ENCODE data around the gene CD44.
"Not testable (repeated sequence)": the region's sequence is repeated elsewhere in the genome, so short reads cannot be mapped to it uniquely, and the experiment has no call there.

CD44 gene

DNA sequence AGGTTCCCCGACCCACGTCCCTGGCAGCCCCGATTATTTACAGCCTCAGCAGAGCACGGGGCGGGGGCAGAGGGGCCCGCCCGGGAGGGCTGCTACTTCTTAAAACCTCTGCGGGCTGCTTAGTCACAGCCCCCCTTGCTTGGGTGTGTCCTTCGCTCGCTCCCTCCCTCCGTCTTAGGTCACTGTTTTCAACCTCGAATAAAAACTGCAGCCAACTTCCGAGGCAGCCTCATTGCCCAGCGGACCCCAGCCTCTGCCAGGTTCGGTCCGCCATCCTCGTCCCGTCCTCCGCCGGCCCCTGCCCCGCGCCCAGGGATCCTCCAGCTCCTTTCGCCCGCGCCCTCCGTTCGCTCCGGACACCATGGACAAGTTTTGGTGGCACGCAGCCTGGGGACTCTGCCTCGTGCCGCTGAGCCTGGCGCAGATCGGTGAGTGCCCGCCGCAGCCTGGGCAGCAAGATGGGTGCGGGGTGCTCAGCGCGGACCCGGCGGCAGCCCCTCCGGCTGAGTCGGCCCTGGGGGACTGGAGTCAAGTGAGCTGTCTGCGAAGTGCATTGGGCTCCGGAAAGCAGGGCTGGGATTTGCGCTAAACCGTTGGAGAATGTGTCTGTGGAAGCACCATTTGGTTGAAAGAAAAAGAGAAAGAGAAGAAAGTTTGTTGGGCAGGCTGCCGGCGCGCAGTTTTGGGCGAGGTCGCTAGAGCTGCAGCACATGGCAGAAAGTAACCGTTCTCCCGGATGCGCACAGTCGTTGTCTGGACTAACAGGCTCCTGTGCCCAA is at the start of gene CD44:
Gene CD44 (plus strand): TSS at position 229 of the 779 bp plus-strand sequence. CDS start 133 bp downstream, at position 362.
- Histone ChIP-seq H3K4me3 (ENCODE audit: low read length) (peak within 1 kb of the TSS; percentile 71), H3K27ac (ENCODE audit: low read depth, low read length) (peak within 1 kb of the TSS; percentile 97), H3K4me1 (ENCODE audit: control insufficient read depth, insufficient read depth, low read length) (peaks cover 17% of the 10 kb centered on the region), H3K9ac (ENCODE audit: low read length) (peak within 1 kb of the TSS; percentile 89), H3K27me3 (ENCODE audit: control insufficient read depth, insufficient read depth, low read length) (no peaks in the 10 kb centered on the region), H3K36me3 (ENCODE audit: control insufficient read depth, insufficient read depth, low read length) (no peaks in the 10 kb centered on the region)

DNA sequence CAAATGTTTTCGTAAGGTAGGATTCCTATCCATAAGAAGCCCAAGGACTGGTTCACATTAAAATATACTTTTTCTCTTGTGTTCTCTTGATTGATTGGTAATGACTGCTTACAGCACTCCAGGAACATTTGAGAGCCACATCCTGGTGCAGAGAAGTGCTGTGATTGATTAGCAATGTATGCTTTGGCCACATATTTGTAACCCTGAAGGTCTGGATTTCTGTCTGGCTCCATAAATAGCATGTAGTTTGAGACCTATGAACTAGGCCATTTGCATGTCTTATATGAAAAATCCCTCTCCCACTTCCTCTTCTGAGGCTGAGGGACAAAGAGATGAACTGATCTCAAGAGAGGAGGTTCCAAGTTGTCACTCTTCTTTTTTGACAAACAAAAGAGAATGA is 49.3 kb upstream of the CD44 start:
- H3K27me3 ChIP-seq (ENCODE audit: control insufficient read depth, insufficient read depth, low read length), result no peaks in the 10 kb centered on the region
- no peaks in the 10 kb centered on the region for H3K36me3 ChIP-seq (ENCODE audit: control insufficient read depth, insufficient read depth, low read length)
- H3K9ac ChIP-seq (ENCODE audit: low read length), result no peak overlapping the region
- no peak overlapping the region for H3K27ac ChIP-seq (ENCODE audit: low read depth, low read length)
- H3K4me1 ChIP-seq (ENCODE audit: control insufficient read depth, insufficient read depth, low read length), result peaks cover 8% of the 10 kb centered on the region
- H3K4me3 ChIP-seq (ENCODE audit: low read length), result no peak overlapping the region

DNA sequence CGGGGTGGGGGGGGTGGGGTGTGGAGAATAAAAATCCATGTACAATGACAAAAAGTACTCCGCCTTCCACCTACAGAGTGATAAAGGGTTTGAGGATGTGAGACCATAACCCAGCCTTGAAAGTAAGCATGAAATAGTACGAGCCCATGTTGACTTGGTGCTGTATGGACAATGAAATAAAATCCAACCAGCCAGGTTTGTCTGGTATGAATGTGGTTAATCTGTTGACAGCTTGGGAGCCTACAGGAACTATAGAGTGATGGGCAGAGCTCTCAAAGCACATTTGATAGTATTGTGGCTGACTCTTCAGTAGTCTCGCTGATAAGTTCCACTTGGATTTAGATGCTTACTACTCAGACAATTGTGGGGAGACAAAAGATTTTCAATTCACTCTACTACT is 48.8 kb upstream of the CD44 start:
- Histone ChIP-seq H3K27ac (ENCODE audit: low read depth, low read length) (no peak overlapping the region), H3K36me3 (ENCODE audit: control insufficient read depth, insufficient read depth, low read length) (no peaks in the 10 kb centered on the region), H3K27me3 (ENCODE audit: control insufficient read depth, insufficient read depth, low read length) (no peaks in the 10 kb centered on the region), H3K9ac (ENCODE audit: low read length) (no peak overlapping the region), H3K4me3 (ENCODE audit: low read length) (no peak overlapping the region), H3K4me1 (ENCODE audit: control insufficient read depth, insufficient read depth, low read length) (peaks cover 5% of the 10 kb centered on the region)

DNA sequence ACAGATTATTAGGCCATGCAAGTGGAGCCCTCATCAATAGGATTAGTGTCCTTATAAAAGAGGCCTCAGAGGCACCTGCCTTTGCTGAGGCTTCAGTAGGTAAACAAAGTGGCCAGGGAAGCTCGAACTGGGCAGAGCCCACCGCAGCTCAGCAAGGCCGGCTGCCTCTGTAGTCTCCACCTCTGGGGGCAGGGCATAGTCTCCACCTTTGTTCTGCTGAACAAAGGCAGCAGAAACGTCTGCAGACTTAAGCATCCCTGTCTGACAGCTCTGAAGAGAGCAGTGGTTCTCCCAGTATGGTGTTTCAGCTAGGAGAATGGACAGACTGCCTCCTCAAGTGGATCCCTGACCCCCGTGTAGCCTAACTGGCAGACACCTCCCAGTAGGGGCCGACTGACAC is 48.0 kb upstream of the CD44 start:
- not testable (repeated sequence) for H3K4me1 ChIP-seq (ENCODE audit: control insufficient read depth, insufficient read depth, low read length); H3K27me3 ChIP-seq (ENCODE audit: control insufficient read depth, insufficient read depth, low read length); H3K4me3 ChIP-seq (ENCODE audit: low read length); H3K36me3 ChIP-seq (ENCODE audit: control insufficient read depth, insufficient read depth, low read length); H3K27ac ChIP-seq (ENCODE audit: low read depth, low read length); H3K9ac ChIP-seq (ENCODE audit: low read length)

DNA sequence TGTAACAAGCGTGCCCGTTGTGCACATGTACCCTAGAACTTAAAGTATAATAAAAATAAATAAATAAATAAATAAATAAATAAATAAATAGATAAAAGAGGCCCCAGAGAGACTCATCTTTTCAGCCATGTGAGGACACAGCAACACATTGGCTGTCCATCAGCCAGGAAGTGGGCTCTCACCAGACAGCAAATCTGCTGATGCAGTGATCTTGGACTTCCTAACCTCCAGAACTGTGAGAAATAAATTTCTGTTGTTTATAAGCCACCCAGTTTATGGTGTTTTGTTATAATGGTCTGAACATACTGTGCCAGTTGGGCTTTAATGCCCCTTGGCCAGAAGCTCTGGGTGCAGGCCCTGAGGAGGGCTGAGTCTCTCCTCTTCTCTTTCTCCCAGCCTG is 42.2 kb upstream of the CD44 start:
- no peak overlapping the region for H3K4me3 ChIP-seq (ENCODE audit: low read length)
- H3K9ac ChIP-seq (ENCODE audit: low read length), result no peak overlapping the region
- no peak overlapping the region for H3K27ac ChIP-seq (ENCODE audit: low read depth, low read length)
- H3K27me3 ChIP-seq (ENCODE audit: control insufficient read depth, insufficient read depth, low read length), result no peaks in the 10 kb centered on the region
- peaks cover 19% of the 10 kb centered on the region for H3K4me1 ChIP-seq (ENCODE audit: control insufficient read depth, insufficient read depth, low read length)
- no peaks in the 10 kb centered on the region for H3K36me3 ChIP-seq (ENCODE audit: control insufficient read depth, insufficient read depth, low read length)

DNA sequence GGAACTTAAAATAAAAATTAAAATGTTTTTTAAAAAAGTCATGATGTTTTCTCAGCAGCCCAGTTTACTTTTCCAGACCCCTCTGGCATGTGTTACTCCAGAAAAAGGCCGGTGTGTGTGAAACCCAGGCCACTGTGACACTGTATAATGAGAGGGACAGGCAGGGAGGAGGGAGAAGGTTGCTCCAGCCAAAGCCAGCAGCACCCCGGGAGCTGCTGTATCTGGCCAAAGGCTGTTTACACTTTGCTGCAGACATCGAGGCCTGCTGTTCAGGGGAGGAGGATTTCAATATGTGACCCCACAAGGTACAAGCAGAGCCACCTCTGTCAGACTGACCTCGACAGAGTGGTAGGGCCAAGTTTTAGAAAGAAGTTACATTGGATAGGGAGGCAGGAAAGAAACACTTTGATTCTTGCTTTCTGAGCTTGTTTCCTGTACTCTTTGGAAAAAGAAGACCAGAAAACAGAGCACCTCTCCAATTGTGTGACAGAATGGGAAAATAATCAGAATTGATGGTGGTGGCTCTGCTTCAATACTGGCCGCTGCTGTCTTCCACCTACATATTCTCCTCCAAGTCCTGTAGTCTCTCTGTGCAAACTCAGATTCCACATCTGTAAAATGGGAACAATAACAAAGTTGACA is 41.0 kb upstream of the CD44 start:
- Histone ChIP-seq H3K4me3 (ENCODE audit: low read length) (no peak overlapping the region), H3K9ac (ENCODE audit: low read length) (no peak overlapping the region), H3K27ac (ENCODE audit: low read depth, low read length) (no peak overlapping the region), H3K27me3 (ENCODE audit: control insufficient read depth, insufficient read depth, low read length) (no peaks in the 10 kb centered on the region), H3K36me3 (ENCODE audit: control insufficient read depth, insufficient read depth, low read length) (no peaks in the 10 kb centered on the region), H3K4me1 (ENCODE audit: control insufficient read depth, insufficient read depth, low read length) (peaks cover 27% of the 10 kb centered on the region)

DNA sequence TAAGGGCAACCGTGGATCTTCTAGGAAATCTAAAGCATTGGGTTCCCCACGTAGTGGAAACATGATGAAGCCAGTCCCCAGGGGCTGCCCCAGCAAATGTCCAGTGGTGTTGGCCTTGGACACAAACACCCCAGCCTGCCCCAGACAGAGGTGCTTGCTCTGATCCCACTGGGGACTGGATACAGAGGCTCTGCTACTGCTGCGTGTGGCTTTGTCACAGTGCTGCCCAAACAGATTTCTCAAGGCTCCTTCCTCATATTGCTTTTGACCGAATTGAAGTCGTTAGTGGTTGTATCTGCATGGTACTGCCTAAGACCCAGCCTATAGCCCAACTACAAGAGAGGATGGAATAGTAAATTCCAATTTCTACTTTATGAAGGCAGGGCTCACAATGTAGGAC is 40.1 kb upstream of the CD44 start:
- no peaks in the 10 kb centered on the region for H3K36me3 ChIP-seq (ENCODE audit: control insufficient read depth, insufficient read depth, low read length)
- no peak overlapping the region for H3K9ac ChIP-seq (ENCODE audit: low read length)
- H3K27ac ChIP-seq (ENCODE audit: low read depth, low read length), result peak overlapping the region; percentile 86
- peaks cover 27% of the 10 kb centered on the region for H3K4me1 ChIP-seq (ENCODE audit: control insufficient read depth, insufficient read depth, low read length)
- H3K27me3 ChIP-seq (ENCODE audit: control insufficient read depth, insufficient read depth, low read length), result no peaks in the 10 kb centered on the region
- H3K4me3 ChIP-seq (ENCODE audit: low read length), result no peak overlapping the region

DNA sequence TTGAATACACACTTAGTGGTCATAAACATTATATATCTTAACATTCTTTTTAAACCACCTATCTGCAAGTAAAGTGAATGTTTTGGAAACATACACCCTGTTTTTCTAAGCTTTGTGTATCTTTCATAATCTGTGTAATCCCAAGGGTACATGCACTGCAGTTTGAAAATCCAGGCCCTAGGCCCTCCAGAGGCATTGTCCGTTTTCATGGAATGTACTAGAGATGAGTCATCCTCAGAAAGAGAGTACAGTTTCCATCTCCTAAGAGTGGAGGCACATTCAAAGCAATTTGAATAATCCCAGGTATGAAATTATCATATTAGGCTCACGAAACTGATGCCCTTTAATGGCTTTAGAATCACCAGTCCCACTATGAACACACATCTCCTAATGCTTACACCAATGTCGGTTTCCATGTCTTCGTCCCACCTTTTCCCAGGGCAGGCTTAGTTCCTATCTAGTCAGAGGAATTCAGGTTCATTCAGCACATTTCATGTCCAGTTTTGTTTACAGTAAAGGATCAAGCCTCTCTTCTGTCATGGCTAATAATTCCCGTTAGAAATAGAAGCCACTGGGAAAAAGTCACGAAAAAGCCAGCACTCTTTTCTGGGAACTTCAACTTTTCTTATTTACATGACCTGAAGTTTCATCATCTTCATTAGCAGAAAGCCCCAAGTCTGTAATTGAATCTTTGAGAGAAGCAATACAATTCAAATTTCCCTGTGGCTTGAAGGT is 39.5 kb upstream of the CD44 start:
- H3K27ac ChIP-seq (ENCODE audit: low read depth, low read length), result peak overlapping the region; percentile 86
- peaks cover 27% of the 10 kb centered on the region for H3K4me1 ChIP-seq (ENCODE audit: control insufficient read depth, insufficient read depth, low read length)
- H3K27me3 ChIP-seq (ENCODE audit: control insufficient read depth, insufficient read depth, low read length), result no peaks in the 10 kb centered on the region
- no peak overlapping the region for H3K4me3 ChIP-seq (ENCODE audit: low read length)
- H3K36me3 ChIP-seq (ENCODE audit: control insufficient read depth, insufficient read depth, low read length), result no peaks in the 10 kb centered on the region
- H3K9ac ChIP-seq (ENCODE audit: low read length), result no peak overlapping the region

DNA sequence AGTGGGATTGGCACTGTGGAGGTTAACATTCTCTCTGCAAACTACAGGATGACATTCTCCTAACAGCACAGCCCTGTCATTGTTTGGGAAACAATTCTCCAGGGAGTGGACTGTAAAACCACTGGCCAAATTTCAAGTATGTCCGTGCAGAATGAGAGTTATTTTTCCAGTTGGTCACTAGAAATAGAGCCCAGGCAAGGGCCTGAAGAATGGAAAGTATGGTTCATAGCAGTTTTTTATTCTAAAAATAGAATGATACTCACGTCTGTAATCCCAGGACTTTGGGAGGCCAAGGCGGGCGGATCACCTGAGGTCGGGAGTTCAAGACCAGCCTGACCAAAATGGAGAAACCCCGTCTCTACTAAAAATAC is 39.0 kb upstream of the CD44 start:
- Histone ChIP-seq H3K9ac (ENCODE audit: low read length) (no peak overlapping the region), H3K27ac (ENCODE audit: low read depth, low read length) (peak overlapping the region; percentile 86), H3K27me3 (ENCODE audit: control insufficient read depth, insufficient read depth, low read length) (no peaks in the 10 kb centered on the region), H3K4me1 (ENCODE audit: control insufficient read depth, insufficient read depth, low read length) (peaks cover 27% of the 10 kb centered on the region), H3K36me3 (ENCODE audit: control insufficient read depth, insufficient read depth, low read length) (no peaks in the 10 kb centered on the region), H3K4me3 (ENCODE audit: low read length) (no peak overlapping the region)

DNA sequence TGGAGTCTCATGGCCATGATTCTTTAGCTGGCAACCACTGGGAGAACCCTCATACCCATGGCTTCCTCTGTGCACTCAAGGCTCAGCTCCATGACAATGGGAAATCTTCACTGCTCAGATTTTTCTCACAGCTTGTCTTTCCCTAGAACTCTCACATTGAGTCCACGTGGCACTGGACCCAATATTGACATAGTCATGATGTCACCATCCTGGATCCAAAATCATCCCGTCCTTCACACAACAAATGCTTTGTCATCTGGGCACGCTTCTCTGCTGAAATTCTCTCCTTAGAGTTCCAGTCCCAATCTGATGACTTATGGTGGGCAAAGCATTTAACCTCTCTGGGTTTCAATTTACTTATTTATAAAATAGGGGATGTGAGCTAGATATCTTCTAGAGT is 37.7 kb upstream of the CD44 start:
- Histone ChIP-seq H3K9ac (ENCODE audit: low read length) (no peak overlapping the region), H3K27ac (ENCODE audit: low read depth, low read length) (no peak overlapping the region)

DNA sequence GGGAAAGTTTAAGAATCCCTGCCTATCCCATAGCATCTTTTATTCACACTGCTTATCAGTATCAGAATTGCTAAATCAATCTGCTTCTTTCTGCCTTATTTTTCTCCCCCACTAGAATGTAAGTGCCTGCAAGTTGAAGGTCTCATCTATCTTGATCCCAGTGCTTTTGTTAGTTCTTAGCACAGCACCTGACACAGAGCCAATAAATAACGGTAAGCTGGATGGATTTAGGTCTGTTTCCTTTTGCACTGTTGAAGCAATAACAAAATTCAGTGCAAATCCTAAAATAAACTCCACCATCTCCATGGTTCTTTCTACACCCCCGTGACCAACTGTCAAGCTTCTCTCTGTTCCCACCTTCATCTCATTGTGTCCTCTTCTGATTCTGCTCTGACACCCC is 36.7 kb upstream of the CD44 start:
- no peak overlapping the region for H3K4me3 ChIP-seq (ENCODE audit: low read length)
- H3K9ac ChIP-seq (ENCODE audit: low read length), result no peak overlapping the region
- peaks cover 40% of the 10 kb centered on the region for H3K4me1 ChIP-seq (ENCODE audit: control insufficient read depth, insufficient read depth, low read length)
- H3K27me3 ChIP-seq (ENCODE audit: control insufficient read depth, insufficient read depth, low read length), result no peaks in the 10 kb centered on the region
- peak overlapping the region; percentile 65 for H3K27ac ChIP-seq (ENCODE audit: low read depth, low read length)
- H3K36me3 ChIP-seq (ENCODE audit: control insufficient read depth, insufficient read depth, low read length), result no peaks in the 10 kb centered on the region

More for the DNA sequence above, 37.7 kb upstream of the CD44 start:
- Histone ChIP-seq H3K27me3 (ENCODE audit: control insufficient read depth, insufficient read depth, low read length) (no peaks in the 10 kb centered on the region), H3K4me1 (ENCODE audit: control insufficient read depth, insufficient read depth, low read length) (peaks cover 37% of the 10 kb centered on the region), H3K36me3 (ENCODE audit: control insufficient read depth, insufficient read depth, low read length) (no peaks in the 10 kb centered on the region), H3K4me3 (ENCODE audit: low read length) (no peak overlapping the region)

DNA sequence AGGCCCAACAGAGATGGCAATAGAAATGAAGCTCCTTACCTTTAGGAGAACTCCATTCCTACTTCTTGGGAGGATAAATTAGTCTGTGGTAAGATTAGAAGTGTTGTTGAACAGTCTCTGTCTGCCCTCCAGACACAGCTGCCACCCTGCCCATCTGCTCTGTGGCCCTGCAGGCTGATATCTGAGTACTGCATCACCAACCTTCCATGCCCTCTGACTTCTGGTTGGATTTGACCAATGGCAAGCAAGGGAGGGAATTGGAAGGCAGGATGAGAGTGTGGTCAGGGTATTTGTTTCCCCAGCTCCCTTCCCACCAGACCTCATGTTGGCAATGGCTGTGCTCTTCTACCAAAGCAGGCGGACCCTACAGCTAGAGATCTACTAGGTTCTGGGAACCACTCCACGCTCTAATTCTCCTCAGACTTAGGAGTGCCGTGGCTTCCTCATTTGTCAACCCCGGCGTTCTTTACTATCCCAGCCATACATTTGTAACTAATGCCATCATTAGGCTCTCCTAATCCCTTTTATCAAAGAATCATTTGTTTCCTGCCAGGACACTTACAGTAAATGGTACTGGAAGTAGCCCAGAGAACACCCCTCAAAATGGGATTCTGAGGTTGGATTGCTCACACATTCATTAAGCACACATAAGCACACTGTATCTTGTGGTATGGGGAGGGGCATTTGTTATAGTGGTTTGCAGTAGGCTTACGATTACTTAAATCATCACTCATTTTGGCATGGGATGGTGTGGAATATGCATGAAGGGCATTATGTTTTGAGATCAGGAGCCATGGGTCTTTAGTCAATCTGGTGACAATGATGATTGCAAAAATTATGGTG is 35.4 kb upstream of the CD44 start:
- Histone ChIP-seq H3K9ac (ENCODE audit: low read length) (no peak overlapping the region), H3K27ac (ENCODE audit: low read depth, low read length) (no peak overlapping the region), H3K36me3 (ENCODE audit: control insufficient read depth, insufficient read depth, low read length) (no peaks in the 10 kb centered on the region), H3K4me1 (ENCODE audit: control insufficient read depth, insufficient read depth, low read length) (peaks cover 40% of the 10 kb centered on the region), H3K4me3 (ENCODE audit: low read length) (no peak overlapping the region), H3K27me3 (ENCODE audit: control insufficient read depth, insufficient read depth, low read length) (no peaks in the 10 kb centered on the region)
